Measurements from ENCODE around the gene PRPSAP1. TPM values are rescaled to one million over a fixed set of nuclear protein-coding genes. Genes with fewer than 3 reads are reported as not detected.
A peak's percentile ranks its signal among the peaks of the same experiment; 100 is the strongest.

PRPSAP1 gene
- total and polyA plus RNA-seq, 2 of the 8 experiments (the other 6 are each of a cell fraction or from before 2014, with no cell fraction given) = 32.0 to 54.2 TPM

DNA sequence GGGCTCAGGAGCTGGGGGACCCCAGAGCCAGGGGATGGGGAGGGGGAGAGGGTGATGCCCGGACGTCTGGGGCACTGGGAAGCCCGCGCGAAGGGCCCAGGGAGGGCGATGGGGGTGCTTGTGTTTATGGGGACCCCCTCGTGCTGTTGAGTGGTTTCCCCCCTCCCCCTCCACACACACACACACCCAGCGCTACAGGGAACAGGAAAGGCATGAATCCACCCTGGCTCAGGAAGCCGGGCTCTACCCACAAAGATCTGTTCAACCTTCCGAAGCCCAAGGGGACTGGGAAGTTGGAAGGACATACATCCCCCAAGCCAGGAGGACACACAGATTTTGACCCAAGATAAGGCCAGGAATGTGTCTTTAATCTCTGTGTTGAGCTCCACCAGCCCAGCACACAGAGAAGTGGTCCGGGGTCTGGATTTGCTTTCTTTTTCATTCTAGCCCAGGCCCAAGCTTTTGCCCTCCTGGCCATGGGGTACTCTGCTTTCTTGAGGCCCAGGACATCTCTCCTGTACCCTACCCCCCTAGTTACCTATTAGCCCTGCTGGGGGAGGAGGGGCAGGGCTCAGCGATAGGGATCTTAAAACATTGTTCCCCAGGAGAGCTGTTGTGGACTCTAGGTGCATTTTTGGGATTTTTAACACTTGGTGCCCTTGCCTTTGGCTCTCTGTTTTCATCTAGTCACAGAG is 87.3 kb downstream of the PRPSAP1 start:
- Histone ChIP-seq H3K4me2 (ENCODE audit: insufficient read depth in 1 of 2, low read depth in 2 of 2, low read length in 2 of 2) (peak overlapping the region; percentile 70 to 77), H2BK20ac (ENCODE audit: low read length) (no peak overlapping the region), H3K9me3 (ENCODE audit: insufficient read depth in 2 of 2, low read depth in 1 of 2, low read length in 1 of 2) (no peaks in the 10 kb centered on the region), H2AK5ac (ENCODE audit: low read depth, low read length) (no peak overlapping the region), H2BK12ac (ENCODE audit: low read depth, low read length) (0 out of 2 replicates have a peak overlapping the region, but pooled peaks have one; percentile 30), H3K14ac (ENCODE audit: insufficient read length) (no peak overlapping the region), H3K27me3 (replicated peaks in 1 of 4; ENCODE audit: control insufficient read depth in 3 of 4, extremely low read depth in 1 of 4, insufficient read depth in 3 of 4, low read length in 3 of 4) (no peaks in the 10 kb centered on the region), H4K8ac (ENCODE audit: extremely low read depth, insufficient read depth, low read length) (peak overlapping the region; percentile 88; the same call in 1 of the 2 replicates), H3K23me2 (ENCODE audit: low read depth, low read length) (no peaks in the 10 kb centered on the region), H4K91ac (replicated peaks; ENCODE audit: insufficient read length, low read length) (peak overlapping the region; percentile 71), H2BK5ac (ENCODE audit: low read depth, low read length) (peak overlapping the region; percentile 66; the same call in 1 of the 2 replicates), H3K18ac (ENCODE audit: extremely low read depth, low read length) (no peak overlapping the region; the same call in 1 of the 2 replicates), H3K56ac (replicated peaks; ENCODE audit: insufficient read length, low read depth, low read length) (no peak overlapping the region), H3K4ac (replicated peaks; ENCODE audit: insufficient read length, low read depth, low read length) (no peak overlapping the region), H3K27ac (ENCODE audit: low read depth, low read length) (0 out of 2 replicates have a peak overlapping the region, but pooled peaks have one; percentile 28), H3K79me1 (ENCODE audit: low read depth, low read length) (peaks cover 2% of the 10 kb centered on the region; the same call in 1 of the 2 replicates), H4K20me1 (replicated peaks in 1 of 2; ENCODE audit: control insufficient read depth in 1 of 2, insufficient read depth in 2 of 2, low read length in 2 of 2) (no peaks in the 10 kb centered on the region), H4K5ac (ENCODE audit: insufficient read length, low read depth, low read length) (peak overlapping the region; percentile 71), H2AFZ (ENCODE audit: low read length) (no peak overlapping the region), H3K4me3 (ENCODE audit: extremely low read depth in 1 of 4, insufficient read depth in 2 of 4, low read depth in 3 of 4, low read length in 4 of 4) (peak overlapping the region; percentile 66 to 82 (median 78)), H2BK15ac (ENCODE audit: low read length) (peak overlapping the region; percentile 61; the same call in 1 of the 2 replicates), H2BK120ac (replicated peaks; ENCODE audit: low read depth, low read length) (no peak overlapping the region), H3K9ac (replicated peaks in 1 of 4; ENCODE audit: extremely low read depth in 1 of 4, low read depth in 3 of 4, low read length in 3 of 4) (peak overlapping the region; percentile 62 to 80 (median 67)), H3K23ac (ENCODE audit: insufficient read length) (no peak overlapping the region), H3K4me1 (replicated peaks in 1 of 4; ENCODE audit: control insufficient read depth in 3 of 4, insufficient read depth in 4 of 4, low read length in 3 of 4) (peaks cover 5 to 17% (median 10%) of the 10 kb centered on the region in 4 experiments), H3K36me3 (ENCODE audit: control insufficient read depth in 2 of 4, insufficient read depth in 4 of 4, low read length in 3 of 4) (no peaks in the 10 kb centered on the region), H3K79me2 (ENCODE audit: control insufficient read depth in 1 of 2, insufficient read depth in 2 of 2, low read length in 2 of 2) (peaks cover 3 to 24% of the 10 kb centered on the region in 2 experiments; a peak in 3 of 4 replicates)
- POLR2A ChIA-PET (ENCODE audit: partially characterized antibody) = interaction anchor here (0.9 to 2.0 kb wide), 6 partner anchors 9 to 109 kb away, joined by 3 to 6 read pairs (median 4); no protein-coding TSS in a partner anchor
- DNase-seq (ENCODE audit: low read depth in 1 of 2, low spot score in 2 of 2) (no peak), FAIRE-seq (no peak)
- CTCF ChIA-PET (ENCODE audit: partially characterized antibody) = interaction anchor here (0.6 to 6.2 kb wide), 7 partner anchors 10 to 178 kb away, joined by 3 to 63 read pairs (median 3); no protein-coding TSS in a partner anchor
- 52% methylated on average over 5 of the region's 12 CpGs; no CpG with 5 or more reads in 1 of the 2 experiments for WGBS, 2 experiments (ENCODE audit: extremely low coverage in 1 of 2, insufficient coverage in 1 of 2, insufficient read length in 1 of 2, insufficient replicate concordance in 2 of 2, low coverage in 1 of 2, low lambda C conversion rate in 2 of 2, missing lambda C conversion rate in 1 of 2)
- TF ChIP-seq SIRT6 (IDR thresholded peaks at IDR 0.05; ENCODE audit: low read length) (no peak), CTBP2 (IDR thresholded peaks at IDR 0.05; ENCODE audit: borderline replicate concordance, insufficient read depth, insufficient read length, low read length) (no peak), ASH2L (IDR thresholded peaks at IDR 0.05; ENCODE audit: low read length) (peak; percentile 48), RNF2 (IDR thresholded peaks at IDR 0.05; ENCODE audit: borderline replicate concordance, low read depth, low read length, missing control alignments, poor library complexity, severe bottlenecking) (no peak), SAP30 (IDR thresholded peaks at IDR 0.05; ENCODE audit: insufficient read depth, insufficient replicate concordance, low read length) (peak; percentile 48), KDM5A (IDR thresholded peaks at IDR 0.05; ENCODE audit: low read length) (no peak), BCL11A (IDR thresholded peaks at IDR 0.05; ENCODE audit: low read depth in 2 of 2, low read length in 2 of 2) (no peak), KDM4A (IDR thresholded peaks at IDR 0.05; ENCODE audit: low read depth, low read length, severe bottlenecking) (no peak), JUN (IDR thresholded peaks at IDR 0.05; ENCODE audit: low read depth, low read length) (no peak)
- TF ChIP-seq, protein P1, sequence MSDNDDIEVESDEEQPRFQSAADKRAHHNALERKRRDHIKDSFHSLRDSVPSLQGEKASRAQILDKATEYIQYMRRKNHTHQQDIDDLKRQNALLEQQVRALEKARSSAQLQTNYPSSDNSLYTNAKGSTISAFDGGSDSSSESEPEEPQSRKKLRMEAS (IDR thresholded peaks at IDR 0.05) = no peak
